ENCODE measurements around the gene RMDN2. TPM values are rescaled to one million over a fixed set of nuclear protein-coding genes. Genes with fewer than 3 reads are reported as not detected.

Gene RMDN2, protein sequence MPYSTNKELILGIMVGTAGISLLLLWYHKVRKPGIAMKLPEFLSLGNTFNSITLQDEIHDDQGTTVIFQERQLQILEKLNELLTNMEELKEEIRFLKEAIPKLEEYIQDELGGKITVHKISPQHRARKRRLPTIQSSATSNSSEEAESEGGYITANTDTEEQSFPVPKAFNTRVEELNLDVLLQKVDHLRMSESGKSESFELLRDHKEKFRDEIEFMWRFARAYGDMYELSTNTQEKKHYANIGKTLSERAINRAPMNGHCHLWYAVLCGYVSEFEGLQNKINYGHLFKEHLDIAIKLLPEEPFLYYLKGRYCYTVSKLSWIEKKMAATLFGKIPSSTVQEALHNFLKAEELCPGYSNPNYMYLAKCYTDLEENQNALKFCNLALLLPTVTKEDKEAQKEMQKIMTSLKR
- 0.76 and 0.78 TPM in 2 replicates for total RNA-seq

DNA sequence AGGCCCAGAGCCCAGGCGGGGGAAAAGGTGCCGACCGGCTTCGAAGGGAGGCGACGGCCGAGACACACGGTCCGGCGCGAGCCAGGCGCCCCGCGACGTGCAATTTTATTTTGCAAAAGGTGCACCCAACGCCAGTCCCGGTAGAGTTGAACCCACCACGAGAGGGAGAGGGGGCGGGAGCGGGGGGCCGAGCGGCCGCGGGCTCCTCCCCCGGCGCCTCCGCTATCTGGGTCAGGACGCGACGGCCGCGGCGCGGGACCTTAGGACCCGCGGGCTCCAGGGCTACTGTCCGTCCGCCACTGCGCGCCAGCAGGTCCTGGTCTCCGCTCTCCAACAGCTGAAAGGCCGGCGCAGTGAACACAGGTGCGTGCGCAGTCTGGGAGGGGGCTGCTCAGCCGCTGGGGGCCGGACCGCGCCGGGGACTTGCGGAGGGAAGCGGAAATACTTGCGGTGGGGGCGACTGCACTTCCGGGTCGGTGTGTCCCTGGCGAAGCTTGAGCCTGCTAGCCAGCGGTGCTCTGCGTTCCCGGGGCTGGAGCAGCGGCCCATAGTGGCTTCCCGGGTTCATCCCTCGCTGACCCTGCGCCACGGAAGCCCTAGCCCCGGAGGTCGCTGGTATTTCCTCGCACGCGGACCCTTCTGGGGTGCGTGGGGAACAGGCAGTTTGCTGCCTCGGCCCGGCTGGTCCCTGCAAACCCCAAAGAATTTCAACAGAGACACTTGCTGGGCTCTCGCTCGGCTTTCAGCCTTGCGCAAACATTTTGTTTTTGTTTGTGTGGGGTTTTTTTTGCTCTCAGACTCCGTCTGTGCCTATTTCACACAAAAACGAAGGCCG is at the start of gene RMDN2:
TSS of gene RMDN2 (plus strand) at position 225 of the 835 bp plus-strand sequence. CDS start 3,991 bp downstream, outside the sequence.
- intact Hi-C loops (cut with micrococcal nuclease), result loop anchor here (1.0 to 10.0 kb wide), 3 partner anchors 34 to 729 kb away; partner anchors contain the start of genes ATL2 and CEBPZOS

DNA sequence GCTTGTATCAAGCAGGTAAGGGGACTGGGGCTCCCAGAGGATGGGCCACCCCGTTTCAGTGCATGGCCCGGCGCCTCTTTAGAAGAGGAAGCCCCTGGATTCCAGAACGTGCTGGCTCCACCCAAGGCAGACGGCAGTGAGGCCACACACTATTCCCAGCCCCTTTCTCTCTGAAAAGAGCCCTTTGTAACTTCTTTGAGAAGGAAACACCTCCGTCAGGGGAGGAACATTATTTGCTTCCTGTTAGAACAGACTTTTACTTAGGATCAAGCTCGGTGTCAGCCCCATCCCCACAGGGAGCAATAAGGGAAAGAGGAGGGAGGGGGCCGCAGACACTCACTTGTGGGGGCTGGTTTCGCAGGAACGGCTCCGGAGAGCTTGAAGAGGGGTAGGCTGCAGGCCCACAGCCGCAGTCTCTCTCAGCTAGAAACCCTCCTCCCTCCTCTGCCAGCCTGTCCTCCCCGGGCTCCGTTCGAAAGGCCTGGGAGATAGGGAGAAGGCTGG is 49.6 kb upstream of the RMDN2 start:
- intact Hi-C loops (cut with micrococcal nuclease), result no loop called here

DNA sequence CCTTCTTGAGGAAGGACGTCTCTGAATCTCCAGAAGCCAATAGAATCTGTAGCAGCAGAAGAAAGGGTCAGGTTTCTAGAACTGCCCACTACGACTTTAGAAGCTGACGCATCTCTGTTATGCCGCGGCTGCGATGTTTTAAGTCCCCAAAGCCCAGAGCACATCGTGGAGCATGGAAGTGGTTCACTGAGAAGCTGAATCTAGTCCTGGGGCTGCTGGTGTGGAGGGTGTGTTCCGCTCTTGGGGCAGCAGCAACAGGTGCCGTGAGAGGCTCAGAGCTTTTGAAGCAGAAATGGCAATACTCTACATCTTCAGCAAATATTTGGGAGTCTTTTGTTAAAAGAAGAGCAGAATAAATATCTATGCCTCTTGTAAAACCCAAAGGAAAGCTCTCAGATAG is 48.9 kb upstream of the RMDN2 start:
- intact Hi-C loops (cut with micrococcal nuclease), result loop anchor here (2.0 kb wide), 1 partner anchor 1091 kb away; no protein-coding TSS in a partner anchor

DNA sequence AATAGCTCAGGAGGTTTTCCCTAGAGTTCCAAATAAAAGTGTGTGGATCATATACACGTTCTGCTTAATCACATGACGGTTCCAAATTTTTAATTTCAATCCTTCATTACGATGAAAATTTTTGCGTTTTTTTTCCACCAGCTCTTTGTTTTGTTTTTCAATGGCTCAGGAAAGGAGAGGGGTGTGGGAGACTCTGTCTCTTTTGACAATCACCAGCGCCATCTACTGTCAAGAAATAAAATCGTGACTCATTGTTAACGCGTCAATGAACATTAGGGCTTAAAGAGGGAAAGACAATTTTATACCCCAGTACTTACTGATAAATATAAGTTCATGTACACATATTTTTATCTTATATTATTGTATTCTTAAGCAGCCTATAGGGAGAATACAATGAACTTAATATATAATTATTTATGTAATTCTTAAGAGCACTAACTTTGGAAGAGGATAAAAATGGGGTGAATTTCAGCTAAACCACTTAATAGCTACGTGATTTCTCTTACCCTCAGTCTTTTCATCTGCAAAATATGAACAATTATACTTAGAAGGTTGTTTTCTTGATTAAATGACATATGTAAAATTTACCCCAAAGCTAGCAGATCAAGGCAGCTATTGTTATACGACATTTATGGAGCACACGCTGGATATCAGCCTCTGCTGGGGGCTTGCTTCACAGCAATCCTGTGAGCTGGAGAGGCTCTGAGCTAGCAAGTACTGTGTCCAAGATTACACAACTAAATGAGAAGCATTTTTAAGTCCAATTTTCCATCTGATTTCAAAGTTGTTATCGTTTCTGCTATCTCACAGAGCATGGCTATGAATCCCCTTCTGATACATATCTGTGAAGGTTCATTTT is 47.4 kb upstream of the RMDN2 start:
- intact Hi-C loops (cut with micrococcal nuclease), result loop anchor here (1.0 to 2.0 kb wide), 6 partner anchors 45 to 1093 kb away; no protein-coding TSS in a partner anchor

- intact Hi-C loops (cut with micrococcal nuclease), result no loop called here
Observed at GRCh38 chr2:37878536-37878935, 46.6 kb upstream of the RMDN2 start.

DNA sequence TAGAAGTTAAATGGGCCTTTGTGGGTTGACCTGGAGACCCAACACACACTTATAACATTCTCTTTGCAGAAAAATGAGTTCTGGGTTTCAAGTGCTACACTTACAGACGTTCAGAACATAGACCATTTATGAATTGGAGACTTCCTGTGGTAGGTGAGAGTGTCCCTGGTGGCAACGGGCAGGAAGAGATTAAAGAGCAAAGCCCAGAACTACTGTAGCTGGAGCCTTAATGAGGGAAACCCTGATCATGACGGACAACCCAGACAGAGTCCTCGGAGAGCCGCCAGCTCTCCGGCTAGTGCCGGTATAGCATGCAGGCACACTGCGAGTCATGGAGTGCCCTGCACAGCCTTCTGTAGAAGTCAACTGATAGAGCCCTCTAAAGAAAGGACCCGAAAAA is 44.5 kb upstream of the RMDN2 start:
- intact Hi-C loops (cut with micrococcal nuclease), result no loop called here

- intact Hi-C loops (cut with micrococcal nuclease), result no loop called here
Observed at GRCh38 chr2:37881397-37881796, 43.7 kb upstream of the RMDN2 start.

DNA sequence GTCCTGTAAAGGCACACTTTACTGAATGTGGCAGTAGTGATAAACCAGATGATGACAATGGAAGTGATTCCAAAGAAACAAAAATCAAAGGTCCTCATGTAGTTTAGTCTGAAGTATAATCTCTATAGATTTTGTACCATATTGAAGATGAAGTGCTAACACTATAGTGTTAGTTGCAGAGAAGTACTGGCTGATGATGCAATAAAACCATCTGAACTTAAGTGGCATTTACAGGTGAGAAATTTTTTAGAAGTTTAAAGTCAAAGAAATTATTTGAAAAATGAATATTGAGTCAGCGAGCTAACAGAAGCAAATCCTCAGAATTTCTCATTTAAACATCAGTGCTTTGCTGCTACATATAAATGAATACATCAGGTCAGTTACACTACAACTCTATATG is 43.1 kb upstream of the RMDN2 start:
- intact Hi-C loops (cut with micrococcal nuclease), result no loop called here

DNA sequence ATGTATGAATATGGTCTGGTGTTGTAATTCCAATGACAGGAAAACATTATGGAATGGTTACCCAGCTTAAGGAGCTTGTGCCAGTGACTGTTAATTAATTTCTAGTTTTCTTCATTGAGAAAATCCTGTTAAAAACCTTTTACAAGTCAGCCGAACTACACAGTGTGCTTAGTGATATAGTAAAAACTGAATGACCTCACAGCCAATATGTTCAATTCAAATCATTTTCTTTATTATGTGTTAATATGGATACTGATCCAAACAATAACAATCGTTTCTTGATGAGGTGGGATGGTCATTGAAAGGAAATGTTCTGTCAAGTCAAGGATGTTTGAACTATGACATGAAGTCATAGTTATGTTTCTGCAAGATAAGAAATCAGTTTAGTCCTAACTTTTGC is 41.6 kb upstream of the RMDN2 start:
- intact Hi-C loops (cut with micrococcal nuclease), result no loop called here

DNA sequence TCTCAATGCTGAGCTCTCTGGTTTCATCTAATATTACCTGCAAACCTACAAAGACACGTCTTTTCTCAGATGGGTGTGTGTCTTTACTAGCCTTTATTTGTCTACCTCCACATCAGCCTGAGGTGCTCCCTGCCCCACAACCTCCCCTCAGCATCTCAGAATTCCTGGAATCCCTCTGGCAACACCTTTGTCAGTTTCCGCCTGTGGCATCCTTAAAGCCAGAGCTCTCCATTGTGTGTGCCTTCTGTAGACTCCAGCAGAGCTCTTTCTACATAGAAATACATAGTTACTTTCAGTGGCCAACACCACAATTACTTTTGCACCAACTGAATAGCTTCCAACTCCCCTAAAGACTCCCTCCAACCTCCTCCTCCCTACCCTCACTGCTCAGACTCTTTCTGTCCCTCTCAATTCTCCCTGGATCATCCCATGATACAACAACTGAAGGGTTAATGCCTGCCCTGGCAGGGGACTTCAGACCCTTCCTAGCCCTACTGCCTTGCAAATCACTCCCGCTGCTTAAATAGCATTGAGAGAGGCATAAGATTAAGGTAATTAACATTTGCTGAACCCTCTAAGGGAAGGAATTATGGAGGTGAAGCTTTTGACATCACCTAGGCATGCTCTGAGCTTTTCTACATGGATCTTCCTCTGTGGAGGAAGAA is 39.6 kb upstream of the RMDN2 start:
- intact Hi-C loops (cut with micrococcal nuclease), result no loop called here

DNA sequence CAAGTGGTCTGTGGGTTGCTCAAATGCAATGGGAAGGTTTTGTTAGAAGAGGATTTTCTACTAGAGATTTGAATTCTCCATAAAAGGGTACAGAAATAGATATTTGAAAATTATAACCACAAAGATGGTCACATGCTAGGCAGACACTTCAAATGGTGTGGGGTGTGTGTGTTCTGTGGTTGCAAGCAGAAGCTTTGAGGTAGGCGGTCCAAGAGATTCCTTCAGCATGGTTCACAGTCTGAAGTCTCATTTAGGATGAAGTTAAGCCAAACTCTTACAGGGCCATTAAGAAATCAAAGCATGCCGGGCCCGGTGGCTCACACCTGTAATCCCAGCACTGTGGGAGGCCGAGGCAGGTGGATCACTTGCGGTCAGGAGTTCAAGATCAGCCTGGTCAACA is 38.3 kb upstream of the RMDN2 start:
- intact Hi-C loops (cut with micrococcal nuclease), result no loop called here

DNA sequence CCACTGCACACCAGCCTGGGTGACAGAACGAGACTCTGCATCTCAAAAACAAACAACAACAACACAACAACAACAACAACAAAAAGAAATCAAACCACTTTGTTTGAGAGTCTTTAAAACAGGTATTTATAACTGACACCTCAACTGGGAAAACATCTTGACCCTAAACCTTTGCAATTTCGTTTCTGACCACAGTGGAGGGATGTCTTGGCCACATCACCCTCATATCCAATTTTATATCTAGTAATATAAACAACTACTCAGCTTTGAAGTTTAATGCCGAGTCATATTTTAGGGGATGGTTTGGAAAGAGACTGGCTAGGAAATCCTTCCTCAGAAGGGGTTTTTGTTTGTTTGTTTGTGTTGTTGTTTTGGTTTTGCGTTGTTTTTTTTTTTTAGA is 37.8 kb upstream of the RMDN2 start:
- intact Hi-C loops (cut with micrococcal nuclease), result no loop called here

DNA sequence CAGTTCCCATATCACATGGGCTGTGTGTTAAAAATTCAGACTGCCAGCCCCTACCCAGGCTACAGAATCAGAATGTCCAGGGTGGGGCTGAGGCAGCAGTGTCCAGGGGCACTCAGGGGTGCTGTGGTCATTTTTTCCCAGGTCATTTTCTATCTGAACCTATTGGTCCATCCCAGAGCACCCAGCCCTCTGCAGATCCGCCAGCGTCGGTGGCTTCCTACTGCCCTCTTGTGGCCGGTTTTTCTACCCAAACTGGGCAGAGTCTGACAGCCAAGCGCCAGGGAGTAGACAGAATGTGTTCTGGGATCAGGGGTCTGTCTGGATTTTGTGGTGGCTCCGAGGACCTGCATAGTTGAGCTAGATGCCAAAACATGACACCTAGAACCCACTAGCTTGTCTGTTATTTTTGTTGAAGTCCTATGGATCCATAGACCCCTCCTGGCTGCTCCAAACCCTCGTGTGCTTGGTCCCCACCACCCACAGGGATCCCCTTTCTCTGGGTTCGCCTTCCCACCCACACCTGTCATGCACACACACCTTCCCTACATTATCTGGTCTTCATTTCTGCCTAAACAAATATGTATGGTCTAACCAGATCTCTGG is 34.1 kb upstream of the RMDN2 start:
- intact Hi-C loops (cut with micrococcal nuclease), result loop anchor here (1.0 to 10.0 kb wide), 5 partner anchors 34 to 614 kb away; partner anchors contain the start of gene RMDN2

DNA sequence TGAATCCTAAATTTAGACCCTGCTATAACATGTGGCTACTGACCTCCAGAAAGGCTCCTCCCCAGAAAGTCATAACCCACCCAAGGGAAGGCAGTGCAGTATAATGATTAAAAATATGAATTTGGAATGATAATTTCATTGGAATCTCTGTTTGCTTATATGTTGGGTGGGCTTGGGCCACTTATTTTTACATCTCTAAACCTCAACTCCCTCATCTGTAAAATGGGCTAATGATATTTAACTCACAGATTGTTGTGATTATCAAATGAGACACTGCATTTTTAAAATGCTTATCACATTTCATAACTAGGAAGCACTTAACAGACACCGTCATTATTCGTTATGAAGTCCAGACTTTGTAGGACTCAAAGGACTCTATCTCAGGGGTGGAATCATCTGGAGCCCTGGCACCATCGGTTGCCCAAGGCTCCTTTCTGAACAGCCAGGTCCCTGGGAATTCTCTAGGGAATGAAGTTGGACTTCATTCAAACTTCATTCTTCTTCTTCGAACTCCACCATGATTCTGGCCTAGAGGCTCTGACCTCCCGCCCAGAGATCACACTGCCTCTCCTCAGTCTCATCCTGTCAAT is 33.1 kb upstream of the RMDN2 start:
- intact Hi-C loops (cut with micrococcal nuclease), result loop anchor here (1.0 to 10.0 kb wide), 5 partner anchors 33 to 613 kb away; partner anchors contain the start of gene RMDN2

GRCh38 chr2:37892436-37893114 is 32.5 kb upstream of the RMDN2 start:
- intact Hi-C loops (cut with micrococcal nuclease), result loop anchor here (5.0 to 10.0 kb wide), 2 partner anchors 480 to 612 kb away; no protein-coding TSS in a partner anchor

- intact Hi-C loops (cut with micrococcal nuclease), result loop anchor here (5.0 to 10.0 kb wide), 2 partner anchors 481 to 611 kb away; no protein-coding TSS in a partner anchor
Observed at GRCh38 chr2:37893327-37893726, 31.8 kb upstream of the RMDN2 start.

DNA sequence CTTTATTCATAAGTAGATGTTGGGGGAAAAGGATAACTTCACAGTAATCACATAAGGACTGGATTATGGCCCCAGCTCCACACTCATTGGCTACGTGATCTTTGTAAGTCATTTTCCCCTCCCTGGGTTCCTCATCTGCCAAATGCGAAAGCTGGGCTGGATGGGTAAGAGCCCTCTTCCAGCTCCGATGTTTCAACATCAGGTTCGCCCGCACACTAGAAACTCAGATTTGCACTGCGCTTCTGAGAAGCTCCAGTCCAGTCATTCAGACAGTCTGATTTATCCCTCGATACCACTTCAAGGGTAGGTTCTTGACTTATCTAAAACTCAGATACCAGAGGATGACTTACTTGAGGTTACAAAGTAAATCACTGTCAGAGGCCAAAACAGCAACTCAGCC is 31.0 kb upstream of the RMDN2 start:
- intact Hi-C loops (cut with micrococcal nuclease), result loop anchor here (5.0 to 10.0 kb wide), 2 partner anchors 482 to 611 kb away; no protein-coding TSS in a partner anchor

DNA sequence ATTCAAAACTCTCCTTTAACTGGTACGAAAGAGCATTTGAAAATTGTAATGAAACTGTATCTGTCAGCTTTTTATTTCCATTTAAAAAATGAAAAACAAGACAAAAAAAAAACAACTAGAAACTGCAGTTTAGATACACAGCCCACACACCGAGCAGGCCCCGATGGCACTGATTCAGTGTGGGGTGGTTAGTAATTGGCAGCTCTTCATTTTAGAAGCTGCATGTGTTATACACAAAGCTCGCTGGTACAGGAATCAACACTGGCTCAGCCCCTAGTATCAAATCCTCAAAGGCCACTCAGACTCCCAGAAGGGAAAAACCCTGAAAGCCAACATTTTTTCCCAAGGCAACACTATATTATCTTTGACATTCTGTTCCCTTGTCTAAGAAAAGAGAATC is 30.5 kb upstream of the RMDN2 start:
- intact Hi-C loops (cut with micrococcal nuclease), result loop anchor here (5.0 to 10.0 kb wide), 2 partner anchors 482 to 610 kb away; no protein-coding TSS in a partner anchor
